ENCODE measurements around the gene NT5M.

Gene NT5M

DNA sequence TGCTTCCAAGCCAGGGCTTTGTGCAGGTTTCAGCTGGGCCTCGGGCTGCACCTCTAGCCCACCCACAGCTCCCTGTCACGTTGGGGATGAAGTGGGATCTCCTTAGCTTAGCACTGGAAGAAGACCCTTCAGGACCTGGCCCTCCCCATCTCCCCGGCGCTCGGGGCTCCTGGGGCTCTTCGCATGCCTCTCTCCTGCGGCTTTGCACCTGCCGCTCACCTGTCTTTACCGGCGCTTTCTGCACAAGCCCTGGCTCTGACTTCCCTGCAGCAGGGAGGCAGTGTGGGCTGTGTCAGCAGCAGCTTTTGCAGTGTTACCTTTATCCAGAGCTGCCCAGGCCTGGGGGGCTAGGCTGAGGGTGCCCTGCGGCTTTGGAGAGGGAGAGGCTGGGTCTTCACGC, 52.3 kb downstream of the NT5M start:
- DNase-seq (ENCODE audit: low spot score) = no peak

DNA sequence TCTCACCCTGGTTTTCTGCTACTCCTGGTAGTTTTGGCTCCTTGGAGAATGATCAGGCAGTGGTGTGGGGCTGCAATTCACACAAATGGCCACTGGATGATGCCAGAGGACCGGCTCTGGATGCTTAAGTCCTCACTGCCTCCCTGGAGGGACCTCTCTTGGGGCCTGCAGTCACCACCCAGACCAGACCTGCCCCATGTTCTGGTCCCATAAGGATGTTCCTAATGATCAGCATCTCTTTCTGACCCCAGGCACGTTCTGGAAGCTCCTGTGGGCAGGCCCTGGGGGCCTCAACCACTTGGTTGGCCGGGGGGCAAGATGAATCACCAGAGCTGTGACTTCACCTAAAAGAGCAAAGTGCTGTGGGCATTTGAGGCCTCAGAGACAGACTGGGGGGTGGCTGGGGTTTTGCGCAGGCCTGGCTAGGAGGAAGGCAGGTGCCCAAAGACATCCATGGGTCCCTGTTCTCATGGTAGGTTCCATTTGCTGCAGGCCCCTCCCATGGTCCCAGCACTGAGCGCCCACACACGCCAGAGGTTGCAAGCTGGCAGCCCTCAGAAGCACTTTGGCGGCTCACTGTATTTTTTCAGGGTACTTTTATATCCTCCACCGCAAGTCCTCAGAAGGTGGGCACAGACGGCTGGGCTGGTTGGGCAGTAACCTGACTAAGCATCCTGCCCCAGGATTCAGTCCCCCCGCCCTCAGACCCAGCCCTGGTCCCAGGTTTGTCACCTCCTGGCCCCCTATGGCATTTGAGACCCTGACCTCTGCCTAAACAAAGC, 53.2 kb downstream of the NT5M start:
- DNase-seq (ENCODE audit: low spot score) = peak; percentile 90

DNA sequence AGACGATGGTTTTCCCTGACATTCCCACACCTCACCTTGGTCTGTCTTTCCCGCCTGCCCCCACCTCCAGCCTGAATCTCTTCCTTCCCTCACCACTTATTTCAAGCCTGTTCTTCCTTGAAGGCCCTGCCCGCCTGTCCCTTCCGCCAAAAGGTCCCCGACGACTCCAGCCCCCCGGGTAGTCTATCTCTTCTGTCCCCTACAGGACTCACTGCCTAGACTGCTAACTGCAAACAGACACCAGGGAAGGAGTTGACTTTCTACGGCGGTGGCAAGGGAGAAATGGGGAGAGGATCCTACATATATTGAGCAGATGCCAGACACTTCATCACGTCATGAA, 53.7 kb downstream of the NT5M start:
- no peak for DNase-seq (ENCODE audit: low spot score)

DNA sequence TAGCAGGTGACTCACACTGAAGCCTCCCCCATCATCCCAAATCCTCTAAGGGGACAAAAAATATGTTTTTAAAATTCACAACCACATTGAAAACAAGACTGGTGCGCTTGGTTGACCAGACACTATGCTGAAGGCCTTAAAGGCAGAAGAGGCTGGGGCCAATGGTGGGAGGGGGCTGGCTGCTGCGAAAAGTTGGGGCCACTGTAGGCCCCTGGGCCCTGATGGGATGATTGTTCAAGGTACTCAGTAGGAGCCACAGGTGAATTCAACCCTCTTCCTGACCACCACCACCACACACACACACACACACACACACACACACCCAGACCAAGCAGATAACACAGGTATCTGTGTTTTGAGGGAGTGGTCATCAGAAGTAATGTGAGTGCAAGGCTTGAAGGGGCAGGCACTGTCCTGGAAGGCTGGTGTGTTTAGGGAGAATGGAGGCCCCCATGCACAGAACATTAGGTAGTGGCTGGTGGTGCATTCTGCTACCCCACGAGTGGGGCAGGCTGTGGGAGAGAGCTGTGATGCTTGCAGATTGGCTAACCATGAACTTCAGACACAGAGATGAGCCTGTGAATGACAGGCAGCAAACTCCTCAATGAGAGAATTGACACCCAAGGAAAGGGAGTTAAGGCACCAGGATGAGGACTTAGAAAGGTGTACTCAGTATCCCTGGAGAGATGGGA, 55.0 kb downstream of the NT5M start:
- no peak for DNase-seq (ENCODE audit: low spot score)

DNA sequence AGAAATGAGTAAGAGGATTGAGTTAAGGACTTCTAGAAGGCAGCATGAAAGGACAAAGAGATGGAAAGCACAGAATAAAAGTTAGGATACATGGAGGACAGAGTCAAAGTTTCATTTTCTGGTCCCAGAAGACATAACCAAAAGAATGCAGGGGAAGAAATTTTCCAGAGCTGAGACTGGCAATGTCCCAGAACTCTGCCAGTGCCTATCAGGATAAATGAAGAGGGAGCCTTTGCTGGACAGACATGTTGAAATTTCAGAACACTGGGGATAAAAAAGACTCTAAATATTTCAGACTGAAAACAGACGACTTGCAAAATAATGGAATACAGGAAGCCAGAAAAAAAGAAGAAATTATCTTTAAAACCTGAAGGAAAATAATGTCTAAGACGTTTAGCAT, 55.7 kb downstream of the NT5M start:
- no peak for DNase-seq (ENCODE audit: low spot score)

DNA sequence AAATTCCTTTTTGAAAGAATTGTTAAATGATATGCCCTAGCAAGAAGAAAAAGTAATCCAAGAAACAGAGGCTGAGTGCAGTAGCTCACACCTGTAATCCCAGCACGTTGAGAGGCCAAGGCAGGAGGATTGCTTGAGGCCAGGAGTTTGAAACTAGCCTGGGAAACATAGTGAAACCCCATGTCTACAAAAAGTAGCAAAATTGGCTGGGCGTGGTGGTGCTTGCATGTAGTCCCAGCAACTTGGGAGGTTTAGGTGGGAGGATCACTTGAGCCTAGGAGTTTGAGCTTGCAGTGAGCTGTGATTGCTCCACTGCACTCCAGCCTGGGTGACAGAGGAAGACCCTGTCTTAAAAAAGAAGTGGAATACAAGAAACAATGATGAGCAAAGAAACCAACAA, 56.1 kb downstream of the NT5M start:
- no peak for DNase-seq (ENCODE audit: low spot score)

DNA sequence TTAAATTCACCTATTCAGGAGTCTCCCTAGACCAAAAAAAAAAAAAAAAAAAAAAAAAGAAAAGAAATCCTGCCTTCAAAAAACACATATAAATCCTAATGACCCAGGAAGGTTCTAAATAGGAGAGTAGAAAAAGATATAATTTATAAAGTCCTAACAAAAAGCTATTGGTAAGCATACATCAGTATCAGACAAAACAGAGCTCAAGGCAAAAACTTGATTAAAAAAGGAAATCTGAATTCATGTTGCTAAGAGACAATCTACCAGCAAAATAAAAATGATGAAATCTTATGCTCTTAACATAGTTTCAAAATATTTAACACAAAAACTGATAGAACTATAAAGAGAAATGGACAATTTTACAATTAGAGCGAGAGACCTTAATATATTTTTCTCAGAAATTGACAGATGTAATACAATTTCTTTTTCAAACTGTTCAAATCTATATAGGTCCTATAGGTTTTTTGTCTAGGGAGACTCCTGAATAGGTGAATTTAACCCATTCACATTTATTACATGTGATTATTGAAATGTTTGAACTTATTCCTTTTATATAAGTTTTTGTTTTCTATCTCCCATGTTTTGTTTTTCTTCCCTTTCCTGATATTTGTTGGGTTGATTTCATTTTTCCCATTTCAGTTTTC, 57.0 kb downstream of the NT5M start:
- DNase-seq (ENCODE audit: low spot score) = no peak

DNA sequence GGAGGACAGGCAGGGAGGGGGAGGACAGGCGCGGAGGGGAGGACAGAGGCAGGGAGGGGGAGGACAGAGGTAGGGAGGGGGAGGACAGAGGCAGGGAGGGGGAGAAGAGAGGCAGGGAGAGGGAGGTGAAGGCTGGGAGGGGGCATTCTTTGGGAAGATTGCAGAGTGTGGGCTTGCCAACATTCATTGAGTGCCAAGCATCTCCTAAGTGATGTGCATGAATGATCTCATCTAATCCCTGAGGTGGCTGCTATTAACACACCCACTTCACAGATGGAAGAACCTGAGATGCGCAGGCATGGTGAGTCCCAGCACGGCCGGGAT, 58.3 kb downstream of the NT5M start:
- no peak for DNase-seq (ENCODE audit: low spot score)

DNA sequence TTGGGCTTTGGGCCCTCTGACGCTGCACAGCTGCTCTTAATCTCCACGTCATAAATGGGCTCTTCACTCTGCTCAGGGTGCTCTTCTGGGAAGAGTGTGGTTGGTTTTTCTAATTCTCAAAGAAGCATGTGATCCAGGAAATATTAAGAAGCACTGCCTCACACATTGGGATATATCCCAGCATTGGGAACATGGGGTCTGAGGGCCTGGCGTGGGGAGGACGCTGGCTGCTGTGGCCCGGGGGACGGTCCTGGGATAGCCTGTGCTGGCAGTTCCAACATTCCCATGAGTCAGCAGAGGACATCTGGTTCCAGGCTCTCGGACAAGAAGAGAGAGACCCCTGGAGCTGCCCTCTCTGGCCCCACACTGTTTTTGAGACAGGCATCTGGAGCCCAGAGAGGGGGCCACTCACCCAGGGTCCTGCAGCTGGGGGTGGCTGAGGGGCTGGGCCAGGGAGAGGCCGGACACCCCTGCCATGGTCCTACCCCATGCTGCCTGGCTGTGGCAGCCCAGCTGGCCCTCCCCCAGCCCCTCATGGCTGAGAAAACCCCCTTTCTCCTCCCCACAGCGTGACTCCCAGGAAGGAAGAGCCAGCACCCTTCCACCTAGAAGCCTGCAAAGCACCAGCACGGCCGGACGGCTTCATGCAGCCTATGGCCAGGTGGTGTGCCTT, 58.8 kb downstream of the NT5M start:
- no peak for DNase-seq (ENCODE audit: low spot score)

DNA sequence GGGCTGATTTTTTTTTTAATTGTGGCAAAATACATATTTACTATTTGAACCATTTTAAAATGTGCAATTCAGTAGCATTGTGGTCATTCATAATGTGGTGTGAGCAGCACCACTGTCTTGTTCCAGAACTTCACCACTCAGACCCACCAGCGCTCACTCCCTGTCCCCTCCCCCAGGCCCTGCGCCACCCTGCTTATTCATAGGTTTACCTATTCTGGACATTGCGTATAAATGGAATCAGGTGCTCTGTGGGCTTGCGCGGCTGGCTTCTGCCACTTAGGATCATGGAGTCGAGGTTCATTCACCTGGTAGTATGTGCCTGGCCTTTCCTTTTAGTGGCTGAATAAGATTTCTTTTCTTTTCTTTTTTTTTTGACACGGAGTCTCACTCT, 59.4 kb downstream of the NT5M start:
- DNase-seq (ENCODE audit: low spot score) = no peak

DNA sequence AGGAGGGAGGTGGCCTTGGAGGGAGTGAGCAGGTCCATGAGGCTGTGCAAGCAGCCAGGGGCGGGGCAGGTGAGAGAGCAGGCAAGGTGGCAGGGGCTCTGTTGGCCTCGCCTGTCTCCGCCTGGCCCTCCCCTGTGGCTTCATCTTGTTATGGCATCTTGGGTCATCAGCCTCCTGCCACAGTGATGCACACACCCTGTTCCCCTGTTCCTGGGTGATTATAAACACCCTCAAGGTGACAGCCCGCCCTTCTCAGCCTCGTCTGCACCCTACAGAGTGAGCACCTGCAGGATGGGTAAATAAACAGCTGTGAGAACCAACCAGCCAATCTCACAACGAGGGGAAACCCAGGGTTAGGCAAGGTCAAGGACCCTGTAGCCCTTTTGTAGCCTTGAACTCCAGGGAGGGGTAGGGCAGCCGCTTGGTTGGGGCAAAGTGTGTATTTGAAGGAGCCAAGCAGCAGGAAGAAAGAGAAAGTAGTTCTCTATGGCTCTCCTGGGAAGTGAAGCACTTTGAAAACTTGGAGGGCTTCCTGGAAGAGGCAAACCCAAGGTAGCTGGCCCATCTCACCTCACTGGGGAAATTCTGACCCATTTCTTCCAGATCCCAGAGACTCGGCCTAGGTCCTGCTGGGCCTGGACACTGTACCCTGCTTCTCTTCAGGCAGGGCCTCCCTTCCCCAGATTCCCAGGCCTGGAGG, 60.6 kb downstream of the NT5M start:
- DNase-seq (ENCODE audit: low spot score) = no peak

DNA sequence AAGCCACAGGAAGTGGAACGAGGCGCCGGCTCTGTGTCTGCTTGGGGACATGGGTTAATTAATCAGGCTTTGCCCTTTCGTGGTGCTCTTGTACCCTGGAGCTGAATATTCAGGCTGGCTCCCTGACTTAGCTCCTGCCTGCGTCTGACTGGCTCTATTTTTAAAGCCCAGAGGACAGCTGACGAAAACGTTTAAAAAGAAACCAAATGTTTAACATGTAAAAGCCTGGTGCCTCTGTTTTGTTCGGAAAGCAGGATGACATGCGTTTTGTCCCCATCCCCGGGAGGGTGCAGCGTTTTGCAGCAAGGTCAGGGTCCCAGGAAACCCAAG, 61.1 kb downstream of the NT5M start:
- no peak for DNase-seq (ENCODE audit: low spot score)

DNA sequence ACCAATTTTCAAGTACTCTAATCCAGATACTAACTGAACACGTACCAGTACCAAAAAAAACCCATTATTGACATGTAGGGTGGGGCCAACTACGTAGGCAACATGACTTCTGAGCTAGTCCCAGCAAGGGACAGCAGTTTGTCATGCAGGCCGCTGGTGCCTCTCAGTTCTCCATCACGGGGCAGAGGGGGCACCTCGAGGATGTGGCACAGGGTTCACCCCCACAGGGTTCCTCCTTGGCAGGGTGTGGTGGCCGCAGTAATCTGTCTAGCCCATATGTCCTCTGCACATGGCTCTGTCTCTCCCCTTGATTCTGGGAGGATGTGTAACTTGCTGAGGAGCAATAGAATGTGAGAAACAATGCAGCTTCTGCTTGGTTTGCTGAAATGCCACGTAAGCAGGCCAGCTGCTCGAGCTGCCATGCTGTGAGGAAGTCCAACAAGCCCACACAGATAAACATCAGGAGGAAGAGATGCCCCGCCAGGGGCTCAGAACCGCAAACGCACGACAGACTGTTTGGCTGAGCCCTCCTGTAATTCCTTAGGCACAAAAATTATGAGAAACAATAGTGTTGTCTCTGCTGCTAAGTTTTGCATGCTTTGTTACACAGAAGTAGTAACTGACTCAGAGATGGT, 62.4 kb downstream of the NT5M start:
- no peak for DNase-seq (ENCODE audit: low spot score)

DNA sequence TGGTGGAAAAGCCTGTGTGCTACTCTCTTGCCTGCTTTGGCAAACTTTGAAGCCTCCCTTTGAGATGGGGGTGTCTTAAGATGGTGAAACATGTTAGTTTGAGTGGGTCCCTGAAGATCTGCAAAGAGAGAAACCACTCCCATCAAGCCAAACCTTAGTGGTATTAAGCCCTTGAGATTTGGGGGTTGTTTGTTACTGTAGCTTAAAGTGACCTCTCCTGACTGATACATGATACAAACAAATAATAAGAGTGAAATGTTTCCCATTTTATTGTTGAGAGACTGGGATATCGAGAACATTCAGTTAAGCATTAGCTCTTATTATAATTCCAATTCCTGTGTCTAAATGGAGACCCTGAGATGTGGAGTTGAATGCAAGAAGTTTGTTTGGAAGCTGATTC, 63.1 kb downstream of the NT5M start:
- DNase-seq (ENCODE audit: low spot score) = no peak

DNA sequence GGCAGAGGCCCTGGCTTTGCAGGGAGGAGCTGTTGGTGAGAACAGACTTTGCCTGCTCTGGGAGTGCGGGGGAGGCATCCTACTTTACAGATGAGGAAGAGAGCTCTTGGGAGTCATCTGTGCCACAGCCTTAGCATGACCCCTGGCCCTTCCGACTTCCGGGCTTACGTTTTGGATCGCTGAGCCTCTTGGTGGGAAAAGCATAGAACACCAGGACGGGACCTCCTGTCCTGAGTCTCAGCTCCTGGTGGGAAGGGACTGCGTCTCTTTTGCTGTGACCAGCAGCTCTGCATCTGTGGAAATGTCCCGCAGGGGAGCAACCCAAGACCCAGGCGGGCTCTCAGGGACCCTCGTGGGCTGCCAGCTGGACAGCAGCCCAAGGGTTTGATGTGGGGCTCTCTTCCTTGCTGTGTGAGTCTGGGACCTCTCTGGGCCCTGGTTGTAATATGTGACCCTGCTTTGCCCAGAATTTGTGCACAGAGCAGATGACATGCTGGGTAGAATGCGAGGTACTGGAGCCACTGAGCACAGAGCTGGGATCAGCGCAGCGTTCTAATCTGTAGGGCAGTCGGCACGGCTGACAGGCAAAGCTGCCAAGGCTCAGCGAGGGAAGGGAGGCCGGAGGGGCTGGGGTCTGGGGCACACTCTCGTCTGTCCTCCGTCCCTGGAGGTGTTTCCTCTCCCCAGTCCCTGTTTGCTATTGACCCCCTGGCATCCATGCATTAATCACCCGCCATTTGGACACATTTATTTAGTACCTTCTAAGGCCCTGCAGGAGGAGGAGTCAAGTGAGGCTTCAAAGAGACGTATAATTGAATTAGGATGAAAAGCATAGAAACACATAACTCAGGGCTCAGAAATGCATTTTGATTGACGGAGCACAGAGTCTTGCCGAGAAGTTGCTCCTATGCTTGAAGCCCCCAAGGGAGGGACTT, 64.0 kb downstream of the NT5M start:
- DNase-seq (ENCODE audit: low spot score) = no peak

DNA sequence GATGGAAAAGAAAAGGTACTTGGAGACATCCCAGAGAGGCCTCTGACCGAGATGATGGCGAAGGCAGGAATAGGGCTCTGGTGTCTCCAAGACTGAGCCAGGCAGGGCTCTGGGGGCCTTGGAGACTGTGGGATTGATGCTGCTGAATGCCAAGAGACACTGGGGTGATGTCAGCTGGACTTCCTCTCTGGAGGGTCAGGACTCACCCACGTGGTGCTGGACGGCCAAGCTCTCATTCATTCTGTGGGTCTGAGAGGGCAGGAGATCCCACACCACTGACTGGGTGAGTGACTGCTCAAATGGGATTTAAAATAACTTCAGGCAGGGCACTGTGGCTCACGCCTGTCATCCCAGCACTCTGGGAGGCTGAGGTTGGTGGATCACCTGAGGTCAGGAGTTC, 64.8 kb downstream of the NT5M start:
- DNase-seq (ENCODE audit: low spot score) = no peak

DNA sequence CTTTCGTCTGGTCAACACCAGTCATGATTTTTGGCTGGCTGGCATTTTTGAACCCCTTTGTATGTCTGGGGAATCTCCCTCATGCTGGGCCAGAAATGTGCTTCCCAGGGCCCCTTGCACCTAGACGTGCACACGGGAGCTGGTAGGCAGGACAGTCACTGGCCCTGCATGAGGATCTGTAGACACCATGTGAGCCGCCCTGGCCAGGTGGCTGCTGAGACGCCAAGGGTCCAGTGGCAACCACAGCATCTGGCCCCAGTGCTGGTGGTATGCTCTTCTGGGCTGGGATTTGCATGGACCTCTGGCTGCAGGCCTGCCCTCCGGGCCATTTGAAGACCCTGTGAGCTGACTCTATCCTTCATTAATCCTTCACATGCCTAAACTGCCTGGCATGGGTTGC, 67.5 kb downstream of the NT5M start:
- no peak for DNase-seq (ENCODE audit: low spot score)

DNA sequence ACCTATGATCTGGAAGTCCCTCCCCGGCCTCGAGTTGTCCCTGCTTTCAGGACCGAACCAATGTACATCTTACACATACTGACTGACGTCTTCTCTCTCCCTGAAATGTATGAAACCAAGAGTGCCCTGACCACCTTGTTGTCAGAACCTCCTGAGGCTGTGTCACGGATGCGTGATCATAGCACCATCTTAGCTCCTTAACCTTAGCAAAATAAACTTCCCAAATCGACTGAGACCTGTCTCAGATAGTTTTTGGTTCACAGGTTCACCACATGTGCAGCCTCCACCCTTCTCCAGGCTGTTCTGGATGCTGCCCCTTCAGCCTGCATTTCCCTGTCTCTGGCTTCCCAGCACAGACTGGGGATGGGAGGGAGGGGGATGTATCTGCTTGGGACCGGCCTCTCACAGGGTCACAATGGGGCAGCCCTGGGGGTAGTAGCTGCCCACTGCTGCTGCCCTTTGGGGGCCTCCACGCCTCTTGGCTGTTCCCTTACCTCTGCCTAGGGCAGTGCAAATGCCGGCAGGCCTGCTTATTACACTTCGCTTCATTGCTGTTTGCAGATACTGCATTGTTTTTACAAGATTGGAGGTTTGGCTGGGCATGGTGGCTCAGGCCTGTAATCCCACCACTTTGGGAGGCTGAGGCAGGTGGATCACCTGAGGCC, 69.8 kb downstream of the NT5M start:
- no peak for DNase-seq (ENCODE audit: low spot score)

DNA sequence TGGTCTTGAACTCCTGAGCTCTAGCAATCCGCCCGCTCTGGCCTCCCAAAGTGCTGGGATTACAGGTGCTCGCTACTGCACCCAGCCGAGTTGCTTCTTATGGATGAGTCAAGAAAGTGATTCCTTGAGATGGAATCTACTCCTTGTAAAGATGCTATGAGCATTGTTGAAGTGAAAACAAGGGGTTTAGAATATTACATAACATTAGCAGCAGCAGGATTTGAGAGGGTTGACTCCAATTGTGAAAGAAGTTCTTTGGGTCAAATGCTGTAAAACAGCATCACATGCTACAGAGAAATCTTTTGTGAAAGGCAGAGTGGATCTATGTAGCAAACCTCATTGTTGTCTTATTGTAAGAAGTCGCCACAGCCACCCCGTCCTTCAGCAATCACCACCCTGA, 72.7 kb downstream of the NT5M start:
- DNase-seq (ENCODE audit: low spot score) = no peak

DNA sequence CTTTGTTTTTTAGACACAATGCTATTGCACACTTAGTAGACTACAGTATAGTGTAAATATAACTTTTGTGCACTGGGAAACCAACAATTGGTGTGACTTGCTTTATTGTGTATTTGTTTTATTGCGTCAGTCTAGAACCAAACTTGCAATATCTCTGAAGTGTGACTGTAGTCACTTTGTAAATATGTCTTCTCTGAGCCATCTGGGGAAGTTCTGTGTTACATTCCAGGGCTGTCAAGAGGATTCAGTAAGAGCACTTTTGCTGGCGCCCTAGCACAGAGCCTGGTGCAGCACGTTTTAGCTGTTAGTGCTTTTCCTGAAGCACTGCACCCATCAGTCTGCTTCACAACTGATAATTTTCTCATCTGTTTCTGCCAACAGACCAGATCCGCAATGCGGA, 73.2 kb downstream of the NT5M start:
- peak; percentile 71 for DNase-seq (ENCODE audit: low spot score)

All from AG08396 (cell line).